GM12878 (cell line): ENCODE measurements around the gene PSMC3. TPM values are rescaled to one million over a fixed set of nuclear protein-coding genes. Genes with fewer than 3 reads are reported as not detected.

Experiments
- ATAC-seq: fragments of 200-7000 bp; cut with Tn5 transposase; 3 replicates; pipeline ENCODE4 v1.9.1; 2020; ENCODE audit warnings: mild to moderate bottlenecking, moderate library complexity
- BruUV-seq: library from RNA; stranded (reverse); fragments of 400-500 nt; replicated peaks from 2 replicates; lab custom pipeline; 2021; lab: Mats Ljungman, UMichigan
- CTCF ChIA-PET: fragments of 300-600 bp; sonication (Branson Sonifier 250); formaldehyde crosslinking; extraction: SDS; loops from one replicate; lab custom pipeline; 2021; ENCODE audit warnings: inconsistent platforms; lab: Yijun Ruan, JAX
- POLR2A ChIA-PET: fragments of 350-600 bp; formaldehyde crosslinking; extraction: SDS; loops from one replicate; lab custom pipeline; 2021; ENCODE audit warnings: inconsistent platforms; lab: Charles Lee
- RAD21 ChIA-PET: fragments of 300-600 bp; sonication (Branson Sonifier 250); formaldehyde crosslinking; loops from one replicate; lab custom pipeline; 2023; ENCODE audit warnings: antibody characterized with exemption; ENCODE audit not compliant: unreplicated experiment; lab: Charles Lee
- SMC1A ChIA-PET: fragments of 300-600 bp; sonication (Branson Sonifier 250); formaldehyde crosslinking; loops from one replicate; lab custom pipeline; 2023; ENCODE audit not compliant: unreplicated experiment, uncharacterized antibody; lab: Charles Lee
- DNase-seq: peaks from one replicate; pipeline ENCODE4 v3.0.0-alpha.2; 2011; ENCODE audit warnings: low read depth, low spot score
- FAIRE-seq: peaks from 3 replicates; lab custom pipeline; 2011; peaks lifted over from hg19 to GRCh38; lab: Jason Lieb, UNC
- H2AFZ ChIP-seq: 2 replicates; pipeline ENCODE4 v1.6.0; 2011; ENCODE audit warnings: low read depth, low read length, control low read depth; ENCODE audit not compliant: control insufficient read depth
- H3K27ac ChIP-seq: 2 replicates; pipeline ENCODE4 v1.5.1; 2011; ENCODE audit warnings: control low read depth; ENCODE audit not compliant: control insufficient read depth, insufficient read depth
- H3K27me3 ChIP-seq, 2 experiments: replicated peaks in 1 of 2; 2 replicates each; pipeline versions ENCODE4 v1.6.0 to v1.6.1; 2011; ENCODE audit warnings: low read length in 1 of 2; ENCODE audit not compliant: control insufficient read depth in 2 of 2, insufficient read depth in 2 of 2
- H3K36me3 ChIP-seq, 2 experiments: 2 replicates each; pipeline ENCODE4 v1.5.1; 2011; ENCODE audit warnings: low read length in 1 of 2; ENCODE audit not compliant: control insufficient read depth in 2 of 2, insufficient read depth in 2 of 2
- H3K4me1 ChIP-seq: 2 replicates; pipeline ENCODE4 v1.6.1; 2011; ENCODE audit warnings: mild to moderate bottlenecking, low read length, moderate library complexity, mixed read lengths; ENCODE audit not compliant: control insufficient read depth, insufficient read depth
- H3K4me2 ChIP-seq: 2 replicates; pipeline ENCODE4 v1.6.0; 2011; ENCODE audit warnings: control low read depth; ENCODE audit not compliant: control insufficient read depth, insufficient read depth
- H3K4me3 ChIP-seq: fragments of 200-600 bp; sonication (generic); 2 replicates; pipeline ENCODE4 v1.5.1; 2016
- H3K79me2 ChIP-seq: 2 replicates; pipeline ENCODE4 v1.6.0; 2011; ENCODE audit warnings: low read length; ENCODE audit not compliant: control insufficient read depth, insufficient read depth
- H3K9ac ChIP-seq: 2 replicates; pipeline ENCODE4 v1.8.0; 2011; ENCODE audit warnings: low read length, control low read depth, mixed read lengths; ENCODE audit not compliant: control insufficient read depth, insufficient read depth
- H3K9me3 ChIP-seq: replicated peaks from 3 replicates; pipeline ENCODE4 v1.5.1; 2011; ENCODE audit warnings: mild to moderate bottlenecking, low read length; ENCODE audit not compliant: control insufficient read depth, insufficient read depth
- H4K20me1 ChIP-seq: 2 replicates; pipeline ENCODE4 v1.6.0; 2011; ENCODE audit not compliant: control insufficient read depth, insufficient read depth
- FOXK2 ChIP-seq: fragments of 450-650 bp; IDR thresholded peaks from 2 replicates; pipeline ENCODE4 v1.6.1; 2017; ENCODE audit warnings: mild to moderate bottlenecking, moderate library complexity
- IKZF1 ChIP-seq: fragments of 450-650 bp; conservative IDR thresholded peaks from 2 replicates; pipeline ENCODE4 v1.6.1; 2017; ENCODE audit warnings: antibody characterized with exemption, mild to moderate bottlenecking
- NR2C2 ChIP-seq: IDR thresholded peaks from 2 replicates; pipeline ENCODE4 v1.6.1; 2011; ENCODE audit warnings: borderline replicate concordance, low read depth; ENCODE audit not compliant: control insufficient read depth, insufficient read length
- USF1 ChIP-seq: IDR thresholded peaks from 2 replicates; pipeline ENCODE4 v1.6.1; 2011; ENCODE audit warnings: borderline replicate concordance, low read depth, mild to moderate bottlenecking, moderate library complexity, mixed read lengths, low read length; ENCODE audit not compliant: insufficient read depth; ENCODE audit errors: extremely low read length
- ZNF592 ChIP-seq: fragments of 450-650 bp; IDR thresholded peaks from 2 replicates; pipeline ENCODE4 v1.6.1; 2017; ENCODE audit warnings: mild to moderate bottlenecking, moderate library complexity
- WGBS: methylation state at CpG from one replicate; pipeline ENCODE4 v1.1.6; 2016; ENCODE audit warnings: low lambda C conversion rate; ENCODE audit not compliant: insufficient replicate concordance, insufficient coverage; ENCODE audit errors: missing lambda C conversion rate; 5-methylcytosine and 5-hydroxymethylcytosine counted together
- in situ Hi-C: fragments of 300-500 bp; cut with MboI; formaldehyde crosslinking; loops from 9 replicates; pipeline ENCODE4 v1.14.3; 2018; ENCODE audit warnings: mixed read lengths
- intact Hi-C: fragments of 100-400 bp; cut with micrococcal nuclease; formaldehyde crosslinking; loops from one replicate; pipeline ENCODE4 v1.14.2; 2022; ENCODE audit not compliant: unreplicated experiment
- polyA plus RNA-seq, 11 experiments: library from polyadenylated mRNA; depleted of rRNA in 4 of 11; unstranded in 6 of 11; stranded (reverse) in 5 of 11; fragments of >200 nt; fragmentation: Nextera tagmentation in 4 of 11; fragmentation: Illumina TruSeq in 1 of 11; extraction: Ambion mirVana in 4 of 11; extraction: Trizol in 1 of 11; gene quantifications; 1 replicate in 1 of 11; 2 replicates in 10 of 11; pipeline versions ENCODE4 v1.2.1 to v1.2.3, GENCODE V29; 2011 to 2016; ENCODE audit warnings: inconsistent platforms in 2 of 11, missing spikeins in 2 of 11, low read depth in 1 of 11
- total RNA-seq, 4 experiments: library from RNA; depleted of rRNA in 3 of 4; stranded (reverse); fragments of >200 nt in 3 of 4; fragmentation: Illumina TruSeq in 1 of 4; extraction: Trizol in 1 of 4; gene quantifications; 2 replicates each; pipeline versions ENCODE4 v1.2.1 to v1.2.3, GENCODE V29; 2013 to 2021

PSMC3 gene
- total and polyA plus RNA-seq, 10 of the 15 experiments (the other 5 are each of a cell fraction or from before 2014, with no cell fraction given), result 39.5 to 289 (median 155) TPM

- no peak for TF ChIP-seq ZNF592
- no peak for TF ChIP-seq USF1
- no peak for TF ChIP-seq NR2C2
These were observed 43.2 kb downstream of the PSMC3 start (continued) for GRCh38 chr11:47383071-47383470.

- POLR2A ChIA-PET, result interaction anchor here (0.6 to 5.0 kb wide), 3 partner anchors 11 to 108 kb away, joined by 3 to 94 read pairs (median 57); no protein-coding TSS in a partner anchor
- no peak overlapping the region for H3K4me3 ChIP-seq
- SMC1A ChIA-PET, result interaction anchor here (3.1 kb wide), 1 partner anchor 12 kb away, joined by 36 read pairs; no protein-coding TSS in a partner anchor
- no peaks in the 10 kb centered on the region for H4K20me1 ChIP-seq
- FAIRE-seq (no peak), ATAC-seq (no peak), DNase-seq (no peak)
- intact Hi-C loops, result no loop called here
- peaks cover 1 to 2% of the 10 kb centered on the region in 2 experiments; a peak in 3 of 4 replicates for H3K36me3 ChIP-seq
- no peak overlapping the region for H2AFZ ChIP-seq
- CTCF ChIA-PET, result interaction anchor here (2.9 kb wide), 1 partner anchor 12 kb away, joined by 16 read pairs; no protein-coding TSS in a partner anchor
- H3K27me3 ChIP-seq, result no peaks in the 10 kb centered on the region
- 98% methylated on average over 2 of the region's 2 CpGs for WGBS
- peaks cover 35% of the 10 kb centered on the region for H3K79me2 ChIP-seq
- H3K27ac ChIP-seq, result no peak overlapping the region
- H3K9ac ChIP-seq, result no peak overlapping the region
- H3K9me3 ChIP-seq, result no peaks in the 10 kb centered on the region
- in situ Hi-C loops, result no loop called here
- TF ChIP-seq IKZF1 (no peak), FOXK2 (peak; percentile 6; the same call in 1 of the 2 replicates)
- RAD21 ChIA-PET, result interaction anchor here (0.5 kb wide), 1 partner anchor 36 kb away, joined by 3 read pairs; no protein-coding TSS in a partner anchor
- H3K4me2 ChIP-seq, result no peak overlapping the region
- H3K4me1 ChIP-seq, result peaks cover 16% of the 10 kb centered on the region
- no TSS peak for BruUV-seq
These were observed 46.2 kb downstream of the PSMC3 start for GRCh38 chr11:47380078-47380477.
